Spleen (tissue), 11 donors: ENCODE measurements around the gene HERC5. TPM values are rescaled to one million over a fixed set of nuclear protein-coding genes. Genes with fewer than 3 reads are reported as not detected.
A peak's percentile ranks its signal among the peaks of the same experiment; 100 is the strongest.
"Not testable (repeated sequence)": the region's sequence is repeated elsewhere in the genome, so short reads cannot be mapped to it uniquely, and the experiment has no call there.

Experiments used
- DNase-seq: peaks from one replicate; pipeline ENCODE4 v3.0.0-alpha.2; 2020
- H3K27ac ChIP-seq, 8 donors: fragments of 200-600 bp; sonication (generic) in 7 of 8; 1 replicate in 4 of 8; 2 replicates in 4 of 8; pipeline versions ENCODE4 v1.5.0 to v1.8.0; 2016 to 2021; ENCODE audit warnings: inconsistent platforms in 4 of 8, mild to moderate bottlenecking in 4 of 8, moderate library complexity in 1 of 8
- H3K27me3 ChIP-seq, 7 donors: fragments of 200-600 bp; sonication (generic) in 6 of 7; replicated peaks in 1 of 7; 1 replicate in 4 of 7; 2 replicates in 3 of 7; pipeline versions ENCODE4 v1.5.0 to v1.8.0; 2016 to 2021; ENCODE audit warnings: inconsistent platforms in 3 of 7, mild to moderate bottlenecking in 1 of 7
- H3K36me3 ChIP-seq, 6 donors: fragments of 200-600 bp; sonication (generic) in 5 of 6; 1 replicate in 4 of 6; 2 replicates in 2 of 6; pipeline versions ENCODE4 v1.5.0 to v1.8.0; 2016 to 2021; ENCODE audit warnings: inconsistent platforms in 2 of 6
- H3K4me1 ChIP-seq, 6 donors: fragments of 200-600 bp; sonication (generic) in 5 of 6; 1 replicate in 3 of 6; 2 replicates in 3 of 6; pipeline versions ENCODE4 v1.5.0 to v1.8.0; 2016 to 2021; ENCODE audit warnings: inconsistent platforms in 3 of 6
- H3K4me3 ChIP-seq, 8 donors: fragments of 200-600 bp; sonication (generic) in 7 of 8; 1 replicate in 4 of 8; 2 replicates in 4 of 8; pipeline versions ENCODE4 v1.5.0 to v1.8.0; 2016 to 2021; ENCODE audit warnings: inconsistent platforms in 4 of 8, mild to moderate bottlenecking in 4 of 8, moderate library complexity in 2 of 8
- H3K9me3 ChIP-seq, 8 donors: fragments of 200-600 bp; sonication (generic) in 7 of 8; 1 replicate in 4 of 8; 2 replicates in 4 of 8; pipeline versions ENCODE4 v1.5.0 to v1.8.0; 2016 to 2021; ENCODE audit warnings: inconsistent platforms in 4 of 8
- POLR2A ChIP-seq, 3 donors: fragments of 450-650 bp; IDR thresholded peaks; one replicate each; pipeline ENCODE4 v1.5.1; 2017; ENCODE audit warnings: antibody characterized with exemption in 3 of 3, mild to moderate bottlenecking in 1 of 3
- POLR2AphosphoS5 ChIP-seq, 3 donors: sonication (generic); formaldehyde crosslinking; IDR thresholded peaks; one replicate each; pipeline ENCODE4 v1.5.1; 2017; ENCODE audit warnings: antibody characterized with exemption in 3 of 3
- WGBS, 5 donors: extraction: QIAGEN DNeasy Blood & Tissue Kit in 3 of 5; methylation state at CpG; one replicate each; pipeline versions ENCODE4 v1.1.5 to v1.1.7; 2013 to 2018; 5-methylcytosine and 5-hydroxymethylcytosine counted together
- intact Hi-C: fragments of 100-400 bp; cut with DNase I; formaldehyde crosslinking; loops from one replicate; pipeline ENCODE4 v1.15.0; 2023; ENCODE audit warnings: low total_unique reads
- polyA plus RNA-seq, 3 donors: library from polyadenylated mRNA; stranded (reverse); fragments of 200-250 nt; gene quantifications; one replicate each; pipeline ENCODE4 v1.2.1, GENCODE V29; 2013
- total RNA-seq, 7 donors: library from RNA; depleted of rRNA in 3 of 7; stranded (reverse); fragments of >200 nt in 3 of 7; fragmentation: NEBNext Ultra II Directional in 4 of 7; extraction: Animal tissue kit (Norgen Biotek cat#: 25700) in 4 of 7; gene quantifications; one replicate each; pipeline versions ENCODE4 v1.1.0 to v1.2.1, GENCODE V29; 2016 to 2021
- TF ChIP-seq, protein P1 (sequence below), 11 experiments: fragments of 200-600 bp in 7 of 11; fragments of 450-650 bp in 4 of 11; sonication (generic) in 4 of 11; IDR thresholded peaks in 8 of 11; conservative IDR thresholded peaks in 3 of 11; 1 replicate in 7 of 11; 2 replicates in 4 of 11; pipeline versions ENCODE4 v1.4.0 to v1.8.0; 2016 to 2021; ENCODE audit warnings: antibody characterized with exemption in 11 of 11, inconsistent platforms in 4 of 11, mild to moderate bottlenecking in 1 of 11
- donor health status: healthy with polysubstance abuse.
- donor health status: DM: no; HTN: no; CAD: no; lungs with moderate emphysema.
- donor health status: DM: no; HTN: no; CAD: no.
- donor health status: Bipolar disorder and iron deficiency.
- donor health status: healthy.
- donor health status: DM: no; HTN: no; CAD: no.
- donor health status: DM: yes; HTN: yes; CAD: no.

HERC5 gene
- total and polyA plus RNA-seq, 10 donors = 3.9 to 19.1 (median 10.5) TPM

DNA sequence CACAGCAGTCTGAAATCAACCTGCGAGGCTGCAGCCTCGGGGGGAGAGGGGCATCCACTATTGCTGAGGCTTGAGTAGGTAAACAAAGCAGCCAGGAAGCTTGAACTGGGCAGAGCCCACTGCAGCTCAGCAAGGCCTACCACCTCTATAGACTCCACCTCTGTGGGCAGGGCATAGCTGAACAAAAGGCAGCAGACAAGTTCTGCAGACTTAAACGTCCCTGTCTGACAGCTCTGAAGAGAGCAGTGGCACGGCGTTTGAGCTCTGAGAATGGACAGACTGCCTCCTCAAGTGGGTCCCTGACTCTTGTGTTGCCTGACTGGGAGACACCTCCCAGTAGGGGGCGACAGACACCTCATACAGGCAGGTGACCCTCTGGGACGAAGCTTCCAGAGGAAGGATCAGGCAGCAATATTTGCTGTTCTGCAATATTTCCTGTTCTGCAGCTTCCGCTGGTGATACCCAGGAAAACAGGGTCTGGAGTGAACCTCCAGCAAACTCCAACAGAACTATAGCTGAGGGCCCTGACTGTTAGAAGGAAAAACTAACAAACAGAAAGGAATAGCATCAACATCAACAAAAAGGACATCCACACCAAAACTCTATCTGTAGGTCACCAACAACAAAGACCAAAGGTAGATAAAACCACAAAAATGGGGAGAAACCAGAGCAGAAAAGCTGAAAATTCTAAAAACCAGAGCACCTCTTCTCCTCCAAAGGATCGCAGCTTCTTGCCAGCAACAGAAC, 82.6 kb downstream of the HERC5 start:
- not testable (repeated sequence) for H3K9me3 ChIP-seq, H3K4me3 ChIP-seq, H3K36me3 ChIP-seq, H3K27me3 ChIP-seq, H3K27ac ChIP-seq
- peak in 1 of 3 donors; percentile 50 for TF ChIP-seq POLR2AphosphoS5 (IDR thresholded peaks at IDR 0.05)
- TF ChIP-seq, protein P1, sequence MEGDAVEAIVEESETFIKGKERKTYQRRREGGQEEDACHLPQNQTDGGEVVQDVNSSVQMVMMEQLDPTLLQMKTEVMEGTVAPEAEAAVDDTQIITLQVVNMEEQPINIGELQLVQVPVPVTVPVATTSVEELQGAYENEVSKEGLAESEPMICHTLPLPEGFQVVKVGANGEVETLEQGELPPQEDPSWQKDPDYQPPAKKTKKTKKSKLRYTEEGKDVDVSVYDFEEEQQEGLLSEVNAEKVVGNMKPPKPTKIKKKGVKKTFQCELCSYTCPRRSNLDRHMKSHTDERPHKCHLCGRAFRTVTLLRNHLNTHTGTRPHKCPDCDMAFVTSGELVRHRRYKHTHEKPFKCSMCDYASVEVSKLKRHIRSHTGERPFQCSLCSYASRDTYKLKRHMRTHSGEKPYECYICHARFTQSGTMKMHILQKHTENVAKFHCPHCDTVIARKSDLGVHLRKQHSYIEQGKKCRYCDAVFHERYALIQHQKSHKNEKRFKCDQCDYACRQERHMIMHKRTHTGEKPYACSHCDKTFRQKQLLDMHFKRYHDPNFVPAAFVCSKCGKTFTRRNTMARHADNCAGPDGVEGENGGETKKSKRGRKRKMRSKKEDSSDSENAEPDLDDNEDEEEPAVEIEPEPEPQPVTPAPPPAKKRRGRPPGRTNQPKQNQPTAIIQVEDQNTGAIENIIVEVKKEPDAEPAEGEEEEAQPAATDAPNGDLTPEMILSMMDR (IDR thresholded peaks at IDR 0.05 in 8 of 11, conservative IDR thresholded peaks at IDR 0.05 in 3 of 11) = peak; percentile 37 to 87 (median 77)
- intact Hi-C loops = loop anchor here (5.0 to 10.0 kb wide), 2 partner anchors 118 to 485 kb away; no protein-coding TSS in a partner anchor
- DNase-seq = peak; percentile 87
- H3K4me1 ChIP-seq = peaks cover 0 to 12% (median 5%) of the 10 kb centered on the region in 6 donors
- whole genome bisulfite sequencing, 5 donors = 16 to 26% (median 20%) methylated on average over 8 to 9 of the region's 9 CpGs

DNA sequence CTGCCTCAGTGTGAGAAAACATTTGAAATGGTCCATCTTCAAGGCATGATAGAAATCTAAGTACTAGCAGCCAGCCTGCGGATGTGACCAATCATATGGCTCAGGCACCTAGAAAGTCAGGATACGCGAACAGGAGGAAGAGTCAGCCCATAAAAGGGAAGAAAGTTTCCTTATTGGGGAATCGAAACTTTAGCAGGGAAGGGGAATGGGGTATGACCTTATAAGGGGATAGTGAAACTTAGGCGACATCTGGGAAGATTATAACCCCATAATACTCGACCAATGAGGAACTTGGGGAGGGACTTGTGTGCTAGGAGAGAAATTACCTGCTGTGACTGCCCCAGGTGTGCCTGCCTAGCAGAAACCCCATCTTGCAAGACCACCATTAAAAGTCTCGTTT, 92.9 kb downstream of the HERC5 start:
- Histone ChIP-seq H3K27me3 (no peaks in the 10 kb centered on the region), H3K4me3 (no peak overlapping the region), H3K4me1 (no peaks in the 10 kb centered on the region), H3K36me3 (no peaks in the 10 kb centered on the region), H3K27ac (no peak overlapping the region), H3K9me3 (no peaks in the 10 kb centered on the region)
- DNase-seq = no peak
- intact Hi-C loops = no loop called here
- 82 to 90% (median 87%) methylated on average over 7 of the region's 7 CpGs for WGBS, 5 donors
- no peak for TF ChIP-seq POLR2A (IDR thresholded peaks at IDR 0.05)
- no peak for TF ChIP-seq POLR2AphosphoS5 (IDR thresholded peaks at IDR 0.05)
- TF ChIP-seq, protein P1 (IDR thresholded peaks at IDR 0.05 in 8 of 11, conservative IDR thresholded peaks at IDR 0.05 in 3 of 11) = no peak

Other genes starting within 250 kb of the HERC5 start
- gene PPM1K, start 172.6 kb upstream of the HERC5 start, total RNA-seq = 10 to 100 TPM; 41.4 to 73.5 (median 48.7) TPM
- 10 to 100 TPM; 13.4 to 18.3 (median 14.2) TPM for gene PPM1K, start 172.6 kb upstream of the HERC5 start, polyA plus RNA-seq
- gene HERC6, start 78.3 kb upstream of the HERC5 start, total RNA-seq = 10 to 100 TPM in 6 of 7 donors, 1 to 10 TPM in 1; 5.2 to 13.6 (median 11.4) TPM
- gene HERC6, start 78.3 kb upstream of the HERC5 start, polyA plus RNA-seq = 1 to 10 TPM; 2.8 to 4.3 (median 2.9) TPM
- gene PYURF, start 66.7 kb downstream of the HERC5 start, total RNA-seq = 10 to 100 TPM; 48.2 to 87.8 (median 57.4) TPM
- gene PYURF, start 66.7 kb downstream of the HERC5 start, polyA plus RNA-seq = 100 to 1,000 TPM in 1 of 3 donors, 10 to 100 TPM in 2; 75.0 to 110 (median 96.4) TPM
- gene HERC3, start 135.4 kb downstream of the HERC5 start, total RNA-seq = 10 to 100 TPM; 51.3 to 73.5 (median 69.5) TPM
- 1 to 10 TPM; 4.4 to 8.5 (median 5.8) TPM for gene HERC3, start 135.4 kb downstream of the HERC5 start, polyA plus RNA-seq
- gene NAP1L5, start 240.7 kb downstream of the HERC5 start, total RNA-seq = 1 to 10 TPM; 3.8 to 6.1 (median 4.8) TPM
- gene NAP1L5, start 240.7 kb downstream of the HERC5 start, polyA plus RNA-seq = 1 to 10 TPM; 3.5 to 6.7 (median 5.0) TPM